ENCODE results near the gene MIER2.
A peak's percentile ranks its signal among the peaks of the same experiment; 100 is the strongest.

Gene MIER2

GRCh38 chr19:295687-296370 is 48.8 kb downstream of the MIER2 start:
- Histone ChIP-seq H3K36me3 (ENCODE audit: insufficient read depth, low read length) (no peaks in the 10 kb centered on the region), H3K79me2 (ENCODE audit: insufficient read depth, low read length) (no peaks in the 10 kb centered on the region), H4K20me1 (ENCODE audit: insufficient read depth, low read length) (no peaks in the 10 kb centered on the region), H2AFZ (ENCODE audit: low read length) (no peak overlapping the region), H3K9me3 (ENCODE audit: low read length) (no peaks in the 10 kb centered on the region), H3K9me2 (ENCODE audit: low read depth, low read length) (no peaks in the 10 kb centered on the region), H3K9ac (ENCODE audit: low read length) (no peak overlapping the region), H3F3A (ENCODE audit: insufficient read depth, low read length) (no peaks in the 10 kb centered on the region), H3K4me3 (ENCODE audit: low read depth, low read length, poor library complexity, severe bottlenecking) (no peak overlapping the region), H3K4me1 (ENCODE audit: insufficient read depth, low read length, severe bottlenecking) (no peaks in the 10 kb centered on the region), H3K4me2 (ENCODE audit: low read length) (no peak overlapping the region), H3K27me3 (ENCODE audit: insufficient read depth, low read length) (no peaks in the 10 kb centered on the region), H3K27ac (ENCODE audit: low read depth, low read length, poor library complexity, severe bottlenecking) (no peak overlapping the region)
- TF ChIP-seq EZH2 (IDR thresholded peaks at IDR 0.05; ENCODE audit: borderline replicate concordance, low read length) (no peak), CTCF (IDR thresholded peaks at IDR 0.05; ENCODE audit: low read length) (no peak)

- Histone ChIP-seq H2AFZ (ENCODE audit: low read length) (no peak overlapping the region), H3K9ac (ENCODE audit: low read length) (no peak overlapping the region), H3K9me3 (ENCODE audit: low read length) (no peaks in the 10 kb centered on the region), H3K79me2 (ENCODE audit: insufficient read depth, low read length) (no peaks in the 10 kb centered on the region), H4K20me1 (ENCODE audit: insufficient read depth, low read length) (no peaks in the 10 kb centered on the region), H3K4me2 (ENCODE audit: low read length) (no peak overlapping the region), H3F3A (ENCODE audit: insufficient read depth, low read length) (no peaks in the 10 kb centered on the region), H3K36me3 (ENCODE audit: insufficient read depth, low read length) (no peaks in the 10 kb centered on the region), H3K4me3 (ENCODE audit: low read depth, low read length, poor library complexity, severe bottlenecking) (no peak overlapping the region), H3K27ac (ENCODE audit: low read depth, low read length, poor library complexity, severe bottlenecking) (no peak overlapping the region), H3K4me1 (ENCODE audit: insufficient read depth, low read length, severe bottlenecking) (no peaks in the 10 kb centered on the region), H3K27me3 (ENCODE audit: insufficient read depth, low read length) (no peaks in the 10 kb centered on the region), H3K9me2 (ENCODE audit: low read depth, low read length) (no peaks in the 10 kb centered on the region)
- TF ChIP-seq EZH2 (IDR thresholded peaks at IDR 0.05; ENCODE audit: borderline replicate concordance, low read length): no peak
- TF ChIP-seq CTCF (IDR thresholded peaks at IDR 0.05; ENCODE audit: low read length): peak; percentile 76
Measured at GRCh38 chr19:294946-295686, 49.5 kb downstream of the MIER2 start.

DNA sequence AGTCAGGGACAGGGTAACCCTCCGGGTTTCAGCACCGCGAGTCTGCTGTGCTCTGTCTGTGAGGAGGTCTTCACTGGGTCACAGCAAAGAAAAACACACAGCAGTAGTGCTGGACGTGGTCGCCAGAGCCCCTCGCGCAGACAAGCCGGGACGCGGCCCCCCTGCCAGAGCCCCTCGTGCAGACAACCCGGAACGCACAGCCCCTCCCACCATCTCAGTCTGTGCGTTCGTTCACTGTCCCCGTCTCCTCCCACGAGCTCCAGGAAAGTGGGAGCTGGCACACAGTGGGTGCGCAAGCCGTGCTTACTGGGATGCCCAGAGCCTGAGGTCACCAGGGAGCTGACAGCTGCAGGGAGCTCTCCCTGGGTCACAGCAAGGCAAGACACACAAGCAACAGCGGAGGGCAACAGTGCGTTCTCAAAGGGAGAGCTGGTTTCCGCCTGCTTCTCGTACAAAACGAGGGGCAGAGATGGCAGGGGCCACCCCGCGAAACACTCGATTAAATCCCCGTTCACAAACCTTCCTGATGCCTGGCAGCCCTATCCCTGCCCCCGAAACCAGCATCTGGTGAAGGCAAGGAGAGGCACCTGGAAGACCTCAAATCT is 50.2 kb downstream of the MIER2 start:
- H3K9ac ChIP-seq (ENCODE audit: low read length): no peak overlapping the region
- H4K20me1 ChIP-seq (ENCODE audit: insufficient read depth, low read length): no peaks in the 10 kb centered on the region
- no peaks in the 10 kb centered on the region for H3K79me2 ChIP-seq (ENCODE audit: insufficient read depth, low read length)
- H3K36me3 ChIP-seq (ENCODE audit: insufficient read depth, low read length): no peaks in the 10 kb centered on the region
- no peak overlapping the region for H3K4me2 ChIP-seq (ENCODE audit: low read length)
- no peaks in the 10 kb centered on the region for H3K4me1 ChIP-seq (ENCODE audit: insufficient read depth, low read length, severe bottlenecking)
- no peaks in the 10 kb centered on the region for H3K27me3 ChIP-seq (ENCODE audit: insufficient read depth, low read length)
- H3K27ac ChIP-seq (ENCODE audit: low read depth, low read length, poor library complexity, severe bottlenecking): no peak overlapping the region
- TF ChIP-seq EZH2 (IDR thresholded peaks at IDR 0.05; ENCODE audit: borderline replicate concordance, low read length) (no peak), CTCF (IDR thresholded peaks at IDR 0.05; ENCODE audit: low read length) (no peak)
- H3K9me3 ChIP-seq (ENCODE audit: low read length): no peaks in the 10 kb centered on the region
- H3F3A ChIP-seq (ENCODE audit: insufficient read depth, low read length): no peaks in the 10 kb centered on the region
- H3K4me3 ChIP-seq (ENCODE audit: low read depth, low read length, poor library complexity, severe bottlenecking): no peak overlapping the region
- no peaks in the 10 kb centered on the region for H3K9me2 ChIP-seq (ENCODE audit: low read depth, low read length)
- H2AFZ ChIP-seq (ENCODE audit: low read length): no peak overlapping the region

All from OCI-LY1 (cell line).